ENCODE data around the gene CSDE1. TPM values are rescaled to one million over a fixed set of nuclear protein-coding genes. Genes with fewer than 3 reads are reported as not detected.
"Not testable (repeated sequence)": the region's sequence is repeated elsewhere in the genome, so short reads cannot be mapped to it uniquely, and the experiment has no call there.

CSDE1 gene
- 100 to 1,000 TPM; 627 to 703 TPM for total RNA-seq
- total RNA-seq = 798 to 948 reads per million in 2 donors

- peak within 1 kb of the TSS; percentile 99 for H3K4me3 Mint-ChIP-seq
- peaks cover 40% of the 10 kb centered on the region for H3K4me1 Mint-ChIP-seq
- ATAC-seq (peak; percentile 88), DNase-seq (peak; percentile 89 to 97 (median 94))
- peaks cover 10% of the 10 kb centered on the region for H3K36me3 Mint-ChIP-seq (ENCODE audit: low read depth)
- H3K27me3 Mint-ChIP-seq = no peaks in the 10 kb centered on the region
- peak within 1 kb of the TSS; percentile 99 for H3K27ac Mint-ChIP-seq
- no peaks in the 10 kb centered on the region for H3K9me3 ChIP-seq (ENCODE audit: control insufficient read depth, low read length, poor library complexity, severe bottlenecking)
Measured at GRCh38 chr1:114757455-114758255, at the start of gene CSDE1. Gene CSDE1 (minus strand): TSS chr1:114757984. CDS start chr1:114739890, 18,094 bp downstream.

GRCh38 chr1:114804449-114804848, 46.7 kb upstream of the CSDE1 start:
- not testable (repeated sequence) for H3K4me1 Mint-ChIP-seq; H3K36me3 Mint-ChIP-seq (ENCODE audit: low read depth); DNase-seq; H3K9me3 ChIP-seq (ENCODE audit: control insufficient read depth, low read length, poor library complexity, severe bottlenecking); ATAC-seq; H3K27ac Mint-ChIP-seq; H3K4me3 Mint-ChIP-seq
- H3K27me3 Mint-ChIP-seq = peaks cover 46% of the 10 kb centered on the region

- no peak overlapping the region for H3K27ac Mint-ChIP-seq
- H3K27me3 Mint-ChIP-seq = peaks cover 40% of the 10 kb centered on the region
- ATAC-seq = no peak
- H3K36me3 Mint-ChIP-seq (ENCODE audit: low read depth) = no peaks in the 10 kb centered on the region
- H3K9me3 ChIP-seq (ENCODE audit: control insufficient read depth, low read length, poor library complexity, severe bottlenecking) = no peaks in the 10 kb centered on the region
- no peaks in the 10 kb centered on the region for H3K4me1 Mint-ChIP-seq
- DNase-seq = no peak
- H3K4me3 Mint-ChIP-seq = no peak overlapping the region
Measured at GRCh38 chr1:114803001-114803400, 45.2 kb upstream of the CSDE1 start.

GRCh38 chr1:114794038-114794437, 36.3 kb upstream of the CSDE1 start:
- Mint-ChIP-seq H3K4me3 (no peak overlapping the region), H3K27ac (no peak overlapping the region), H3K27me3 (peaks cover 40% of the 10 kb centered on the region), H3K4me1 (no peaks in the 10 kb centered on the region), H3K36me3 (ENCODE audit: low read depth) (peaks cover 6% of the 10 kb centered on the region)
- no peaks in the 10 kb centered on the region for H3K9me3 ChIP-seq (ENCODE audit: control insufficient read depth, low read length, poor library complexity, severe bottlenecking)
- no peak for ATAC-seq
- DNase-seq = no peak

- not testable (repeated sequence) for H3K9me3 ChIP-seq (ENCODE audit: control insufficient read depth, low read length, poor library complexity, severe bottlenecking); ATAC-seq; H3K36me3 Mint-ChIP-seq (ENCODE audit: low read depth); H3K4me3 Mint-ChIP-seq; DNase-seq; H3K27ac Mint-ChIP-seq; H3K4me1 Mint-ChIP-seq
- peaks cover 24% of the 10 kb centered on the region for H3K27me3 Mint-ChIP-seq
Measured at GRCh38 chr1:114790581-114790980, 32.8 kb upstream of the CSDE1 start.

GRCh38 chr1:114786440-114786839, 28.7 kb upstream of the CSDE1 start:
- not testable (repeated sequence) for H3K27me3 Mint-ChIP-seq; H3K9me3 ChIP-seq (ENCODE audit: control insufficient read depth, low read length, poor library complexity, severe bottlenecking); H3K36me3 Mint-ChIP-seq (ENCODE audit: low read depth); H3K4me1 Mint-ChIP-seq; DNase-seq; H3K27ac Mint-ChIP-seq; ATAC-seq; H3K4me3 Mint-ChIP-seq

- Mint-ChIP-seq H3K4me1 (peaks cover 14% of the 10 kb centered on the region), H3K4me3 (no peak overlapping the region), H3K27me3 (no peaks in the 10 kb centered on the region), H3K27ac (no peak overlapping the region), H3K36me3 (ENCODE audit: low read depth) (peaks cover 3% of the 10 kb centered on the region)
- DNase-seq = no peak
- no peak for ATAC-seq
- peaks cover under 1% of the 10 kb centered on the region for H3K9me3 ChIP-seq (ENCODE audit: control insufficient read depth, low read length, poor library complexity, severe bottlenecking)
Measured at GRCh38 chr1:114782476-114782875, 24.7 kb upstream of the CSDE1 start.

GRCh38 chr1:114780344-114781226, 22.8 kb upstream of the CSDE1 start, which contains the start of gene SIKE1:
Gene SIKE1 (minus strand): TSS chr1:114780685. CDS start chr1:114780607, 78 bp downstream.
- H3K9me3 ChIP-seq (ENCODE audit: control insufficient read depth, low read length, poor library complexity, severe bottlenecking) = no peaks in the 10 kb centered on the region
- peak; percentile 87 to 91 (median 90) for DNase-seq
- peak within 1 kb of the TSS; percentile 100 for H3K27ac Mint-ChIP-seq
- peaks cover 3% of the 10 kb centered on the region for H3K36me3 Mint-ChIP-seq (ENCODE audit: low read depth)
- ATAC-seq = peak; percentile 98
- H3K27me3 Mint-ChIP-seq = no peaks in the 10 kb centered on the region
- peaks cover 14% of the 10 kb centered on the region for H3K4me1 Mint-ChIP-seq
- H3K4me3 Mint-ChIP-seq = peak within 1 kb of the TSS; percentile 100

- H3K27me3 Mint-ChIP-seq = no peaks in the 10 kb centered on the region
Measured at GRCh38 chr1:114779722-114780121, 21.9 kb upstream of the CSDE1 start.

GRCh38 chr1:114776726-114777125, 18.9 kb upstream of the CSDE1 start:
- H3K4me3 Mint-ChIP-seq; H3K27me3 Mint-ChIP-seq; H3K36me3 Mint-ChIP-seq (ENCODE audit: low read depth); H3K27ac Mint-ChIP-seq; H3K9me3 ChIP-seq (ENCODE audit: control insufficient read depth, low read length, poor library complexity, severe bottlenecking); DNase-seq; ATAC-seq: not testable (repeated sequence)
- H3K4me1 Mint-ChIP-seq = peaks cover 14% of the 10 kb centered on the region

More at GRCh38 chr1:114779722-114780121, 21.9 kb upstream of the CSDE1 start:
- Mint-ChIP-seq H3K27ac (peak overlapping the region; percentile 100), H3K36me3 (ENCODE audit: low read depth) (peaks cover 3% of the 10 kb centered on the region), H3K4me3 (peak overlapping the region; percentile 100), H3K4me1 (peaks cover 14% of the 10 kb centered on the region)
- DNase-seq (no peak), ATAC-seq (no peak)
- H3K9me3 ChIP-seq (ENCODE audit: control insufficient read depth, low read length, poor library complexity, severe bottlenecking) = no peaks in the 10 kb centered on the region

- peaks cover 2% of the 10 kb centered on the region for H3K36me3 Mint-ChIP-seq (ENCODE audit: low read depth)
- H3K4me1 Mint-ChIP-seq = no peaks in the 10 kb centered on the region
- no peak for ATAC-seq
- H3K27me3 Mint-ChIP-seq = no peaks in the 10 kb centered on the region
- no peak for DNase-seq
- no peak overlapping the region for H3K4me3 Mint-ChIP-seq
- H3K9me3 ChIP-seq (ENCODE audit: control insufficient read depth, low read length, poor library complexity, severe bottlenecking) = no peaks in the 10 kb centered on the region
- H3K27ac Mint-ChIP-seq = no peak overlapping the region
Measured at GRCh38 chr1:114771992-114772391, 14.2 kb upstream of the CSDE1 start.

GRCh38 chr1:114770989-114771388, 13.2 kb upstream of the CSDE1 start:
- DNase-seq = no peak
- Mint-ChIP-seq H3K4me3 (no peak overlapping the region), H3K27me3 (no peaks in the 10 kb centered on the region), H3K36me3 (ENCODE audit: low read depth) (peaks cover 2% of the 10 kb centered on the region), H3K4me1 (no peaks in the 10 kb centered on the region), H3K27ac (no peak overlapping the region)
- no peaks in the 10 kb centered on the region for H3K9me3 ChIP-seq (ENCODE audit: control insufficient read depth, low read length, poor library complexity, severe bottlenecking)
- no peak for ATAC-seq

GRCh38 chr1:114764689-114765088, 6.9 kb upstream of the CSDE1 start:
- ATAC-seq = no peak
- no peaks in the 10 kb centered on the region for H3K9me3 ChIP-seq (ENCODE audit: control insufficient read depth, low read length, poor library complexity, severe bottlenecking)
- H3K36me3 Mint-ChIP-seq (ENCODE audit: low read depth) = peaks cover 2% of the 10 kb centered on the region
- no peak for DNase-seq
- no peaks in the 10 kb centered on the region for H3K27me3 Mint-ChIP-seq
- no peak overlapping the region for H3K4me3 Mint-ChIP-seq
- no peaks in the 10 kb centered on the region for H3K4me1 Mint-ChIP-seq
- no peak overlapping the region for H3K27ac Mint-ChIP-seq
